Fibroblast of mammary gland (primary cell): ENCODE results near the gene NPC1L1.
"Not testable (repeated sequence)": the region's sequence is repeated elsewhere in the genome, so short reads cannot be mapped to it uniquely, and the experiment has no call there.

Source experiments
- DNase-seq: peaks from one replicate; pipeline ENCODE4 v3.0.0-alpha.2; 2010; ENCODE audit warnings: low read depth
- H3K4me3 ChIP-seq: 2 replicates; pipeline ENCODE4 v1.5.1; 2011; ENCODE audit warnings: low read depth, mild to moderate bottlenecking, low read length, moderate library complexity; ENCODE audit not compliant: control insufficient read depth
- TF ChIP-seq, protein P1 (sequence below): conservative IDR thresholded peaks from 2 replicates; pipeline ENCODE4 v1.5.1; 2011; ENCODE audit warnings: low read depth, low read length, inconsistent platforms; ENCODE audit not compliant: control insufficient read depth, insufficient read depth

Gene NPC1L1

DNA sequence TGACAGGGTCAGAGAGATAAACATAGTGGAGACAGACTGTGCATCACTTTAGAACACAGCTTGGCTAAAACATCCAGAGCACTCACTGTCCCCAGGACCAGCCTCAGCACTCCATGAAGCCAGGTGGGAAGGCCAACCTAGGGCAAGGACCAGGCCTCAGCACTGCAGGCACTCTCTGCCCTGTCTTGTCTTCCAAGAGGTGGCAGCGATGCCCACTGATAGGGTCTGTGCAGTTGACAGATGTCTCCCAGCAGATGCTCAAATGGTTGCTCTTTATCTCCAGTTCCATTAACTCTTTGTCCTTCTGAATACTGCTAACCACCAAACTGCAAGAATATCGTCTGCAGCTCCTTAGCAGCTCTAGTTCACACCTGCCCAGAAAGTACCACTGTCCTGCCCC lies 23.5 kb upstream of the NPC1L1 start:
- TF ChIP-seq, protein P1, sequence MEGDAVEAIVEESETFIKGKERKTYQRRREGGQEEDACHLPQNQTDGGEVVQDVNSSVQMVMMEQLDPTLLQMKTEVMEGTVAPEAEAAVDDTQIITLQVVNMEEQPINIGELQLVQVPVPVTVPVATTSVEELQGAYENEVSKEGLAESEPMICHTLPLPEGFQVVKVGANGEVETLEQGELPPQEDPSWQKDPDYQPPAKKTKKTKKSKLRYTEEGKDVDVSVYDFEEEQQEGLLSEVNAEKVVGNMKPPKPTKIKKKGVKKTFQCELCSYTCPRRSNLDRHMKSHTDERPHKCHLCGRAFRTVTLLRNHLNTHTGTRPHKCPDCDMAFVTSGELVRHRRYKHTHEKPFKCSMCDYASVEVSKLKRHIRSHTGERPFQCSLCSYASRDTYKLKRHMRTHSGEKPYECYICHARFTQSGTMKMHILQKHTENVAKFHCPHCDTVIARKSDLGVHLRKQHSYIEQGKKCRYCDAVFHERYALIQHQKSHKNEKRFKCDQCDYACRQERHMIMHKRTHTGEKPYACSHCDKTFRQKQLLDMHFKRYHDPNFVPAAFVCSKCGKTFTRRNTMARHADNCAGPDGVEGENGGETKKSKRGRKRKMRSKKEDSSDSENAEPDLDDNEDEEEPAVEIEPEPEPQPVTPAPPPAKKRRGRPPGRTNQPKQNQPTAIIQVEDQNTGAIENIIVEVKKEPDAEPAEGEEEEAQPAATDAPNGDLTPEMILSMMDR, result no peak
- no peak for DNase-seq
- H3K4me3 ChIP-seq, result no peak overlapping the region

DNA sequence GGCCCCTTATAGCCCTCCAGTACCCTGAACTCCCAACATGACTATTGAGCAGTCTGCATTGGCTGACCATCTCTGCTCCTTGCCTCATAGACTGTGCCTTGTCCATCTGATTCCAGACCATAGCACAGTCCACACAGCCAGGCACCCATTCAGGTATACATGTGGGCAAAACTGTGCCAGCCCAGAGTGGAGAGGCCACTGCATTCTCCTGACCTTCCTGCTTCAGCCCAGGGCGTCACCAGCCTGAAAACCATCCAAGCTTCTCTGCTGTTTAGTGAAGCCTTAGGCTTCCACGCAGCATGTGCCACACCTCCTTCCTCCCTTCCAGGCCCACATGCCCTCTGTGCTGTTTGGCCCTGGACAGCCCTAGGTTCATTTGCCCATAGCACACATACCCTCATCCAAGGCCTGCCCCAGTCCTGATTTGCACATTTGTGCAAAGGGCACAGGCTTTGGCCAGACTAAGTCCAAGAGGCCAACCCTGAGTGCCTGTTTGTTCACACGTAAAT lies 22.1 kb upstream of the NPC1L1 start:
- no peak overlapping the region for H3K4me3 ChIP-seq
- TF ChIP-seq, protein P1, result no peak
- no peak for DNase-seq

DNA sequence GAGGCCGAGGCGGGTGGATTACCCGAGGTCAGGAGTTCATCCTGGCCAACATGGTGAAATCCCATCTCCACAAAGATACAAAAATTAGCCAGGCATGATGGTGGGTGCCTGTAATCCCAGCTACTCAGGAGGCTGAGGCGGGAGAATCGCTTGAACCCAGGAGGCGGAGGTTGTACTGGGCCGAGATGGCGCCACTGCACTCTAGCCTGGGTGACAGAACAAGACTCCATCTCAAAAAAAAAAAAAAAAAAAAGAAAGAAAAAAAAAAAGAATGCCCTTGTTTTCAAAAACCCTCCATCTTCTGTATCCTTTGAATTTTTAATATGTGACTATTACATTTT lies 21.5 kb upstream of the NPC1L1 start:
- H3K4me3 ChIP-seq, result not testable (repeated sequence)

DNA sequence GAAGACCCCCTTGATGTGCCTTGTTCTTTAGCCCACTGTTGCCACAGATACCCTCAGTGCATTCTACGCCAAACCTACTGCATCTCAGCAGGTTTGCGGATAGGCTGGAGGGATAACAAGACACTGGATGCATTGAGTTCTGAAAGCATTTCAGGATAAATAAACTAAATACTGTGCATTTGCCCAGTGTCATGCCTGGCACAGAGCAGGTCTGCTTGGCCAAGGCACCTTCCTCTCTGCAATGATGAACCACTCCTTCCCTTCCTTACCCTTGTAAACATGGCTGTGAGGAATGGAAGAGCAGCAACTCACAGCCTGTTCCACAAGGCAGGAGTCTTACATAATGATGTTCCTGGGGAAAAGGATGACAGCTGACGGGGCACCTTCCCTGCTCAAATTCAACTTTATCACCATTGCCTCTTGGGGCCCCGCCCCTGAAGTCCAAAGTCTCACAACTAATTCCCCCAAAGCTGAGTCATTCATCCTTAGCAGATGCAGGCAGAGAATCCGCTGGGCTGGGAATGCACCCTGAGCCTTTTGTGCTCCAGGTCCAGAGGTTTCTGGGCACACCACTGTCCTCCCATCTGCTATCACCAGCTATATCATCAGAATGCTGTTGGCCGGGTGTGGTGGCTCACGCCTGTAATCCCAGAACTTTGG lies 21.0 kb upstream of the NPC1L1 start:
- peak; percentile 70 for DNase-seq
- TF ChIP-seq, protein P1, result no peak
- H3K4me3 ChIP-seq, result no peak overlapping the region

More for the DNA sequence above, 21.5 kb upstream of the NPC1L1 start:
- DNase-seq, result not testable (repeated sequence)

DNA sequence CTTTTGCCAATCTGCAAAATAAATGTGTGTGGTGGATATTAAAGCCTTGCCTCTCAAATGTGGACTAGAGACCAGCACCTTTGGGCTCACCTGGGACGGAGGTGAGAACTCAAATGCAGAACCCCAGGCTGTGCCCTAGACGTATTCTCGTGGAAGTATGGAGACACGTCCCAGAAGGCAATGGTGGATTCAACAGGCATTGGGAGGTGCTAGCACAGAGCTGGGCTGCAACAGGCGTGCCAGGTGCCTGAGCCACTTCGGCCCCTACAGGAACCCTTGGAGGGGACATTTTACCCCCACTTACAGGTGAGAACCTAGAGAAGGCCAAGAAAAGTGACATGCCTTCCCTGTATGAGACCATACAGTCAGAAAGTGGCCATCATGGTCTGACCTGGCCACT lies 20.4 kb upstream of the NPC1L1 start:
- TF ChIP-seq, protein P1, result no peak
- H3K4me3 ChIP-seq, result no peak overlapping the region
- no peak for DNase-seq

DNA sequence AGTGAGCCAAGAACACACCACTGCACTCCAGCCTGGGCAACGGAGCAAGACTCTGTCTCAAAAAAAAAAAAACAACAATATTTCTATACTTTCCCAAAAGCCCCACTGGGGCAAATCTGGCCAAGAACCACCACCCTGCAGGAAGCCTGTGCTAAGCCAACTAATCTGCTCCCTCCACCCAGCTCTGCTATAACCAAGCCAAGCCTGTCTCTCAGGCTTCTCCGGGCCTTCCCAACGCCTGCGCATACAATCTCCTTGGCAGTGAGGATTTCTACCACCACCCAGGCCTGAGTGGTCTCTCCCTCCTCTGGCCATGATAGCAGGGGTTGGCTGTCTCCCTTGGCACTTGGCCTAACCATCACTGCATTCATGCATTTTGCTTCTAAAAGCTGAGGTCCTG lies 18.4 kb upstream of the NPC1L1 start:
- H3K4me3 ChIP-seq, result no peak overlapping the region
- TF ChIP-seq, protein P1, result no peak
- DNase-seq, result no peak

DNA sequence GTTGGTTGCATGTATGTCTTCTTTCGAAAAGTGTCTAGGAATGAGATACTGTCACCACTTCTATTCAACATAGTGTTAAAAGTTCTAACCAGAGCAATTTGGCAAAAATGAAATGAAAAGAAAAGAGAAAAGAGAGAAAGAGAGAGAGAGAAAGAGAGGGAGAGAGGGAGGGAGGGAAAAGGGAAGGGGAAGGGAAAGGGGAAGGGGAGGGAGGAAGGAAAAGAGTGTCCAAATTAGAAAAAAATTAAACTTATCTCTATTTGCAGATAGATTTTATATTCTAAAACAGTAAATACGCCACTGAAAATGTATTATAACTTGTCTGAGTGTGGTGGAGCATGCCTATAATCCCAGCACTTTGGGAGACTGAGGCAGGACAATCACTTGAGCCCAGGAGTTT lies 16.4 kb upstream of the NPC1L1 start:
- DNase-seq, result no peak
- TF ChIP-seq, protein P1, result no peak
- H3K4me3 ChIP-seq, result no peak overlapping the region
